VCaP (cell line): Measurements from ENCODE around the gene SEMA3G.

Experiments used
- H3K27ac ChIP-seq: fragments of 450-650 bp; 2 replicates; pipeline ENCODE4 v1.5.1; 2017
- TF ChIP-seq, protein P1 (sequence below): fragments of 450-650 bp; conservative IDR thresholded peaks from 2 replicates; pipeline ENCODE4 v1.5.1; 2017; ENCODE audit warnings: mild to moderate bottlenecking, moderate library complexity

The SEMA3G gene

DNA sequence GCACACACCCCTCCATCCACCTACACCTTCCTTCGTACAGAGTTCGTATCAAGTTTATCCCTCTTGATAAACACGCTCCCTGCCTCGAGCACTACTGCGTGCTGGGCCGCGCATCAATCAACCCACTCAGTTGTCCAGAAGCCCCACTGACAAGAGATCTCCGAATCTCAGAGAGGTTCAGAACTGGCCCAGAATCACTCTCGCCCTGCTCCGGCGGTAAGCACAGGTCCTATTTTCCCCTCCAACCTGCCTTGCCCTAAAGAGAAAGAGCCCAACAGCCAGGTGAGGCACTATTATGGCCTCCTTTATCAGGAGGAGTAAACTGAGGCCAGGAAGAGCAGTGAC, 10.0 kb upstream of the SEMA3G start:
- TF ChIP-seq, protein P1, sequence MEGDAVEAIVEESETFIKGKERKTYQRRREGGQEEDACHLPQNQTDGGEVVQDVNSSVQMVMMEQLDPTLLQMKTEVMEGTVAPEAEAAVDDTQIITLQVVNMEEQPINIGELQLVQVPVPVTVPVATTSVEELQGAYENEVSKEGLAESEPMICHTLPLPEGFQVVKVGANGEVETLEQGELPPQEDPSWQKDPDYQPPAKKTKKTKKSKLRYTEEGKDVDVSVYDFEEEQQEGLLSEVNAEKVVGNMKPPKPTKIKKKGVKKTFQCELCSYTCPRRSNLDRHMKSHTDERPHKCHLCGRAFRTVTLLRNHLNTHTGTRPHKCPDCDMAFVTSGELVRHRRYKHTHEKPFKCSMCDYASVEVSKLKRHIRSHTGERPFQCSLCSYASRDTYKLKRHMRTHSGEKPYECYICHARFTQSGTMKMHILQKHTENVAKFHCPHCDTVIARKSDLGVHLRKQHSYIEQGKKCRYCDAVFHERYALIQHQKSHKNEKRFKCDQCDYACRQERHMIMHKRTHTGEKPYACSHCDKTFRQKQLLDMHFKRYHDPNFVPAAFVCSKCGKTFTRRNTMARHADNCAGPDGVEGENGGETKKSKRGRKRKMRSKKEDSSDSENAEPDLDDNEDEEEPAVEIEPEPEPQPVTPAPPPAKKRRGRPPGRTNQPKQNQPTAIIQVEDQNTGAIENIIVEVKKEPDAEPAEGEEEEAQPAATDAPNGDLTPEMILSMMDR = no peak
- peak overlapping the region; percentile 89 for H3K27ac ChIP-seq

DNA sequence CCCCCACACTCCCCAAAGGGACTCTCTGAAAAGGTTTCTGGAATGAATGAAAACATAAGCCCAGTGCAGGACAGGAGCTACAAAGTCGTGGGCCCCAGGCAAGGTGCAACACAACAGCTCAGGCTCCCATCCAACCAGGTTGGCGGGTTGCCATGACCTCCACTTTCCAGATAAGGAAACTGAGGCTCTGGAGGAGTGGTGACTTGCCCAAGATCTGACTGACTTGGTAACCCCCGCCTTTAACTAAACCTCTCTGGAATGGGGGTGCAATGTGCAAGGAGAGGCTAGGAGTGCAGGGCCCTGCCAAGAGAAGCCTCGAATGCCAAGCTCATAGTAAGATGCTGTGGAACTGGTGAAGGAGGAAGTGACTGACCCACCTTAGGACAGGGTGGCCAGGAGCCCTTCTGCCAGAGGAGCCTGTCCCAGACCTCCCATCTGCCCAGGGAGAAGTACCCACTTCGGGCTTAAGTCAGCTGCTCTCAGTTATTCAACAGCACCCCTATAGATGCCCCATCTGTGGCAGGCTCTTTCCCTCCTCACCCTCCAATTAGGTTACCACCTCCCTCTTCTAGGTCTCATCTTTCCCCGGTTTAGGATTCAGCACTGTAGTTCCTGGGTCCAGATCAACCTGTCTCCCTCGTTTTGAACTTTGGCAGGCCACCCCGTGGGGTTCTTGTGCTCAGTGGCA, 9.5 kb upstream of the SEMA3G start:
- peak overlapping the region; percentile 89 for H3K27ac ChIP-seq
- TF ChIP-seq, protein P1 = no peak

DNA sequence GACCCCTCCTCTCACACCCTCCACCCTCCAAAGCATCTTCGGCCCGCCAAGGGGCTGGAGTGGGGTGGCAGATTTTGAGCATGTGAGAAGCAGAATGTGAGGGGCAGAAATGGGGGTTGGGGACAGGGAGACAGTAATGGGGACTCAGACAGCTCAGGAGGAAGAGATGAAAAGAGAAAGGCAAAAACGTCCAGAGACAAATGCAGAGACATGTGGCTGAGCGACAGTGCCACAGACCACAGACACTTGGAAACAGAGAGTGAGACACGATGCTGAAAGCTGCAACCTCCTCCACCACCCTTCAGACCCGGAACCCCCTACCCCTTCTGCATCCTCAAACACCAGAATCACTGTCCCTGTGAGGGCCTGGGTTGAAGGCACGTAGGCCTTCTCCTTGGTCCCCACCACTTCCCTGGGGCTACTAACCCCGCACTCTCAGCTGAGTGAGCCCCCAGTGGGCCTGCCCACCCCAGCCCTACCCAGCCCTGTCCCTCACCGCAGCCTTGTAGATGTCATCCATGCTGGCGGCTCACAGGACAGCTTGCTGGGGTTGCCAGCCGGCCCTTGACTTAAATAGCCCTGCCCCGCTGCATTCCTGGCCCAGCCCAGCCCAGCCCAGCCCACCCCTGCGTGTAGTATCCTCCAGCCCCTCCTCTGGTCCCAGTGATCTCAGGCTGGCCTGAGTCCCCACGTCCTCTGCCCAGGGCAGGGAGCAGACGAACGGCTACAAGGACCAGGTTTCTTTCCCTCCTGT, 8.8 kb upstream of the SEMA3G start, which contains the start of gene TNNC1:
Gene TNNC1, minus strand, starts transcription at position 546 of the 754 bp plus-strand sequence. Its CDS starts 26 bp downstream, at position 520.
- TF ChIP-seq, protein P1 = no peak
- H3K27ac ChIP-seq = peak within 1 kb of the TSS; percentile 89

DNA sequence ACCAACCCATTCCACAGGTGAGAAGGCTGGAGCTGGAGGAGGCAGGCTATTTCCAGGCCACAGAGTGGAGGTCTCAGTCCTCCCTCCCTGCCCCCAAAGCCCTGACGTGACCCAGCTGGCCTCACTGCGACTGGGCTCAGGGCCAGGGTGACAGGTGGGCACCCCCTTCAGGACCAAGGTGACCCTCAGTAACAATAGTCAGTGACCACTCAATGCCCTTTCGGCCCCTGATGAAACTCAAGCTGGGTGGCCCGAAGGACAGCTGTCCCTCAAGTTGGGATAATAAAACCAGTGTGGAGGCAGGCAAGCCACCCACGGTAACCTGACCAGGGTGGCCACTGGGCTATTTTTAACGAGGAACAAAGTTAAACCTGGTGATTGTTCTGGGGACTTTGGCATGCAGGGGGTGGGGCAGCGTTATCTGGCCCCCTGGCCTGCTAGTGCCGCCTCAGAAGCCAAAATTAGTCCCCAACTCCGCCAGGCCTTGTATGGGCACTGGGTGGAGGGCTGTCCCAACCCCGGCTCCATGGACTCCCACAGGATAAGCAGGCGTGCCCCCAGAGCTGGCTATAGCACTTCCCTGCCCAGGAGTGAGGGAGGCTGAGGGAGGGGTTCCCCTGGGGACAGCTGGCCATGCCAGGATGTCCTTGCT, 7.8 kb upstream of the SEMA3G start:
- TF ChIP-seq, protein P1 = no peak
- H3K27ac ChIP-seq = peak overlapping the region; percentile 18; the same call in 1 of the 2 replicates

DNA sequence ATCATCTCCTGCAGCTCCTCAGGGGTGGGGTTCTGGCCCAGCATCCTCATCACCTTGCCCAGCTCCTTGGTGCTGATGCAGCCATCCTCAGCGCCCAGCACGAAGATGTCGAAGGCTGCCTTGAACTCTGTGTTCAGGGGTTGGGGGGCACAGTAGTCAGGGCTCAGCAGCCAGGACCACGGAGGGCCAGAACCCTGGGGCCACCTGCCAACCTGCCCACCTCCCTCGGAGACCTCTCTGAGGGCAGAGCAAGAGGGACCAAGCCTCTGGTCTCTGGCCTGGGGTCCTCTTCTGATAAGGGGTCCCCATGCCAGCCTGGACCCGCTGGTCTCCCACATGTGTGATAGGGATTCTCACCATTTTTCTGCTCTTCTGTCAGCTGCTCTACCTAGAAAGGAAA, 7.2 kb upstream of the SEMA3G start:
- peak overlapping the region; percentile 18; the same call in 1 of the 2 replicates for H3K27ac ChIP-seq
- TF ChIP-seq, protein P1 = no peak

DNA sequence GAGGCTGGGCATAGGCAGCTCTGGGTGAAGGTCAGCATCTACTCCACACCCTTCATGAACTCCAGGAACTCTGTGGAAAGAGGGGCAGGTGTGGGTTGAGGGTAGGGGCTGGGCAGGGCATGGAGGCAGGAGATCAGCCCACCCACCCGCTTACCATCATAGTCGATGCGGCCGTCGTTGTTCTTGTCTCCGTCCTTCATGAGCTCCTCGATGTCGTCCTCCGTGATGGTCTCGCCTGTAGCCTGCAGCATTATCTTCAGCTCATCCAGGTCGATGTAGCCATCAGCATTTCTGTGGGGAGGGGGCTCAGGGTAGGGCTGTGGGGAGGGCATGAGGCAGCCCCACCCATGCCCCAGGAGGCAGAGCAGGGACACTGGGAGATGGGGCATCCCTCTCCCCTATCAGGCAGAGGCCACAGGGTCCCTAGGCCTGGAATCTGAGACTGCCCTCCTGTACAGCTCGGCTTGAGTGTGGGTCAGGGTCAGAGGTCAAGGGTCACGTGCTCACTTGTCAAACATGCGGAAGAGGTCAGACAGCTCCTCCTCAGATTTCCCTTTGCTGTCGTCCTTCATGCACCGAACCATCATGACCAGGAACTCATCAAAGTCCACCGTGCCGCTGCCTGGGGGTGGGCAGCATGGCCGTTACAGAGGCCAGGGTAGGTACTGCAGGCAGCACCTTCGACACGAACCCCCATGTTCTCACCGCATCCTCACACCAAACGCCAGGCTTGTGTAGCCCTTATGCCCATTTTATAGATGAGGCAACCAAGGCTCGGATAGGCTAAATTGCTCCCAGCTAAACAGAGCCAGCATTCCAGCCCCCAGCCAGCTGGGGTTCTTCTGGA, 6.6 kb upstream of the SEMA3G start:
- peak overlapping the region; percentile 72; the same call in 1 of the 2 replicates for H3K27ac ChIP-seq
- TF ChIP-seq, protein P1 = no peak
